ELF-1 (cell line): ENCODE data around the gene TMEM129.
A peak's percentile ranks its signal among the peaks of the same experiment; 100 is the strongest.

Experiments
- DNase-seq: peaks from one replicate; pipeline ENCODE4 v3.0.0-alpha.2; 2016; ENCODE audit warnings: low read depth, low spot score

TMEM129 gene

DNA sequence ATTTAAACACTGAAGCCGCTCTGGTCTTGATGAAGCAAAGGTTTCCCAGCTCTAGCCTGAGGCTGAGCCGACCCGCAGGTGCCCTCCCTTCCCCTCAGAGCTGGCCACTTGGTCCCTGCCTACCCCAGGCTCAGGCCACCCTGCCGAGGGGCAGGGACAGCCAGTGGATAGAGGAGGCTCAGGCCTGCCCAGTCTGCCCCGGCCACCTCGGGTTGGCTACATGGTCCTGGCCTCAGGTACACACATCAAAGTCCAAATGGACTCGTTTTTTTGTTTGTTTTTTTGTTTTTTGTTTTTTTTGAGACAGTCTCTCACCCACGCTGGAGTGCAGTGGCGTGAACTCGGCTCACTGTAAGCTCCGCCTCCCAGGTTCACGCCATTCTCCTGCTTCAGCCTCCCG is 24.0 kb upstream of the TMEM129 start:
- peak; percentile 23 for DNase-seq

DNA sequence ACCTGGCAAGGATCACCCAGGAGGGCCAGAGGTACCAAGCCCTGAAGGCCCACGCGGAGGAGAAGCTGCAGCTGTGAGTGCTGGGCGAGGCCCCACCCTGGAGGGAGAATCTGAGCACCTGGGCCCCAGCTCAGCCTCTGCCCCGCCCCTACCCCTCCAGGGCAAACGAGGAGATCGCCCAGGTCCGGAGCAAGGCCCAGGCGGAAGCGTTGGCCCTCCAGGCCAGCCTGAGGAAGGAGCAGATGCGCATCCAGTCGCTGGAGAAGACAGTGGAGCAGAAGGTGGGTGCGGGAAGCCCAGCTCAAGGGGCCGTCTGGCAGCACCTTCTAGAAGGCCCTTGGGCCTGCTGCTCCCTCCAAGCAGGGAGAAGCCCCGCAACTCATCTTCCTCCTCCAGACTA is 23.4 kb upstream of the TMEM129 start:
- DNase-seq = no peak

DNA sequence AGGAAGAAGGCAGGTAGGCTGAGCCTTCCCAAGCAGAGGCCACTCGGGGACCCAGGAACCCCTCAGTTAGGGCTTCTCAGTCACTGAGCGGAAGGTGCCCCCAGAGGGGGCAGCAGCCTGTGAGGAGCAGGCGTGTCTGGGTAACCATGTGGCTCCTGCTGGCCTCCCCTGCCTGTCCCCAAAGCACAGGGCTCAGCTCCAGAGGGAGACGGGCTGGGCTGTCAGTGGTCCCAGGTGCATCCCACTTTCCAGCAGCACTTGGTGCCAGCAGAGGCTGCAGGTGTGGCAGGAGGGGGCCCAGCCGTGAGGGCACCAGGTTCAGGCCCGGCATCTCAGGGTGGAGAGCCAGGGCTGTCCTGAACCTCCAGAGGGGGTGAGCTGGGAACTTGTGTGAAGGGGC is 22.9 kb upstream of the TMEM129 start:
- no peak for DNase-seq

DNA sequence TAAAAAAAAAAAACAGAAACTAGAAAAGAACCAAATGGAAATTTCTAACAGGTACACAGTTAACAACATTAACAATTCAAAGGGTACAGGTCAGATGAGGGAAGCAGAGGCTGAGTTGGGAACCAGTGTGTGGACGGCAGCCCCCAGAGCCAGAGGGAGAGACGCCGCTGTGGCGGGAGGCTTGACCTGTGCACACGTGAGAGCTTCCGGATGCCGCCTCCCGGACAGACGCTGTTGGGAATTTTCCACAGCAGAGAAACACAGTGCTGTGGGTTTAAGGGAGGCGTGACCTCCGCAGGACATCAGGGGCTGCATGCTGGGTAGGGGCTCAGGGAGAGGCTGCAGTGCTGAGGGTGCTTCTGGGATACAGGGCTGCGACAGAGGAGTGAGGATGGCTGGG is 22.4 kb upstream of the TMEM129 start:
- no peak for DNase-seq

DNA sequence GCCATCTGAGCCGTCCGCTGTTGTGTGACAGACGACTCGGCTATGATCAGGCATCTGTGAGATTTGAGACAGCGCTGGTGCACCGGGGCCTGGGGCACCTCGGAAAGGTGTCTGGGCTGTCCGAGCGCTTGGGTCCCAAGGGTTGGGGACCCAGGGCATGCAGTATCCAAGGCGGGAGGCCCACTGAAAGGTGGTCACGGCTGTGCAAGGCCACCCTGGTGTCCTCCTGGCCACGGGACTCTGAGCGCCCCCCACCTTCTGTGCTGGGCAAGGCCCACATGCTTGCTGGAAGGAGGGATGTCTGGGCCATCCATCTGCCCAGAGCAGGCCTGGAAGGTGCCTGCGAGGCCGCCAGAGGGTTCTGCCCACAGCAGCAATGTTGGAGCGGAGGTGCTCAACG is 20.1 kb upstream of the TMEM129 start:
- no peak for DNase-seq

DNA sequence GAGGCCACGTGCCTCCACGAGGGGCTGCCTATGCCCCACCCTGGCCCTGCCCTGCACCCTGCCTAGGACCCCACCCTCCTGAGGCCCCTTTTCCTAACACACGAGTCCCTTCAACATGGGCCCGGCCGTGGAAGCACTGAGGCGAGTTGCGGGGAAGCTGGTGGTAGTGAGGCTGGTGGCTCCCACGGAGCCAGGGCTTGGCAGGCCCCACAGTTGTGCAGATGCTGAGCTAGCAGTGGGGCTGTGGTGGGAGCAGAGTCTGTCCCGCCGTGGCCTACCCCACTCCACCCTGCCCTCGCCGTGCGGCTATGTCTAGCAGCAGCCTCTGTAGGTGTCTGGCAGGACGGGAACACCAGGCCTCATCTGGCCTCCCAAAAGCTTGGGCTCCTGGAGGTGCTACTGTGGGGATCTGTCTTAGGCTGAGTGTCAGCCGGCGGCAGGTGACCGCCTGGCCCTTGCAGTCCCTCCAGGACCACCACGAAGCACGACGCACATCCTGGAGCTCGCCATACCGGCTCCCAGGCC is 19.0 kb upstream of the TMEM129 start:
- no peak for DNase-seq

DNA sequence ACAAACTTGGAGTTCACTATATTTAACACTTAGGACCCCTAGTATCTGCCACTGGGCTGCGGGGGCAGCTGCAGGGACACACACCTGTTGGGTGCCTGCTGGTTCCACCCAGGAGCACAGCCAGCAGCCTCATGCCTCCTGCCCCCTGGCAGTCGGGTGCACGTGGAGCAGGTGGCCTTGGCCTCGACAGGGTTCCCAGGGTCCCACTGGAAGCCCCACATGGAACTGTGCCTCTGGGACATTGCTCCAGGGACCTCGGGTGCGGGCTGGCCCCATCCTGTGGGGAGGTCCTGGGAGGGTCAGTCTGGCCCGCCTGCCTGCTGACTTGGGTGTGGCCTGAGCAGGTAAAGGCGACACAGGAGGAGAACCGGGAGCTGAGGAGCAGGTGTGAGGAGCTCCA is 18.2 kb upstream of the TMEM129 start:
- DNase-seq = no peak

DNA sequence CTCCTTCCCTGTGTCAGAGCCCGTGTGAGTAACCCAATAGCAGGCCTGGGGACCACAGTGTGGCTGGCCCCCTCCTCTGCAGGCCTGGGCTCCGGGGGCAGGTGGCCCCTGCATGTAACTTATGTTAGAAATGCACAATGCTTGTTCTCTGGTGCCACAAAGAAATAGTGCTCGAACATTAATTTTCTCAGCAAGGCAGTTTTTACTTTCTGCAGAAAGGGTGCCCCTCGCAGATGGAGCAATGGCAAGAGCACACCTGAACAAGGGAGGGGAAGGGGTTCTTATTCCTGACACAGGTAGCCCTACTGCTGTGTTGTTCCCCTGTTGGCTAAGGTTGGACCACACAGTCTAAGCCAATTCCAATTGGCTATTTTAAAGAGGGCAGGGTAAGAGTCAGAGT is 17.3 kb upstream of the TMEM129 start:
- no peak for DNase-seq

DNA sequence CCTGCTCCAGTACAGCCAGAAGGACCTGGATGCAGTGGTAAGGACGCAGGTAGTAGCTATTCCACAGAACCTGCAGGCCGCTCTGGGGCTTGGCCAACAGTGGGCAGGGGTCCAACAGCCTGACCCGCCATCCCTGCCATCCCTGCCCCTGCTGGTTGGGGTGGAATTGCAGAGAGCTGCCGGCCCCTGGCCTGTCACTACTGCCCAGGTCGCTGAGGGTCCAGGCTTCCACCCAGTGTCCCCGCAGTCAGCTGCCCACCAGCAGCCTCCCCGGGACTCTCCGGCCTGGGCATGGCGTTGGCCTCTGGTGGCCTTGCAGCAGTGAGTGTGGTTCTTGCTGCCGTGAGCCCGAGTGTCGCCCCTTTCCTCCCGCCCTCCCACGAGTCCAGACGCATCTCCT is 16.5 kb upstream of the TMEM129 start:
- no peak for DNase-seq

DNA sequence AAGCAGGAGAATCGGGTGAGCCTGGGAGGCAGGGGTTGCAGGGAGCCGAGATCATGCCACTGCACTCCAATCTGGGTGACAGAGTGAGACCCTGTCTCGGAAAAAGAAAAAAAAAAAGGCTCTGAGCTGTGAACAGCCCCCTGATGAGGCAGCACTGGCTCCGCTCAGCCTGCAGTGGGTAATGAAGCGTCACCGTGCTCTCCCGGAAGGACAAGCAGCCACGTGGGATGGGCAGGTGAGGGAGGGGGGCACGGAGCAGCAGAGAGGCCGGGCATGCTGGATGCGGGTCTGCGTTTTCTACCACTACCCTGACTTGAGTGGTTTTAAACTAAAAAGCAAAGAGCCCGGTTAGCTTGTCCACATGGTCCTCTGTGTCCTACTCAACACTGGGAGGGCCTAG is 15.7 kb upstream of the TMEM129 start:
- no peak for DNase-seq

DNA sequence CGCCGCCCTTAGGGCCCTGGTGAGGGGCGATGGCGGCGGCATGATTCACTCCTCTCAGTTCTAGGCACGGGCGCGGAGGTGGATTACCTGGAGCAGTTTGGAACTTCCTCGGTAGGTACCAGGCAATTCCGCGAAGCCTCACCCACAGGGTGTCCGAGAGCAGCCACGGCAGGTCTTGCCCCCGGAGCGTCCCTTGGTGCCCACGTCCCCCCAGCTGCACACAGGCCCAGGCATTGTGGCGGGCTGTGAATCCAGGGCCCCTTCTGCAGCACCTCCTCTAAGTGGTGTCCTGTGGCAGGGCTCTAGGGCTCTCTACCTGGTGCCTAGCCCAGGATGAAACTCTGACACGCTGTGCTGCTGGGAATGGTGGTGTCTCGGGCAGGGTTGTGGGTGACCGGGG is 14.1 kb upstream of the TMEM129 start:
- DNase-seq = no peak

DNA sequence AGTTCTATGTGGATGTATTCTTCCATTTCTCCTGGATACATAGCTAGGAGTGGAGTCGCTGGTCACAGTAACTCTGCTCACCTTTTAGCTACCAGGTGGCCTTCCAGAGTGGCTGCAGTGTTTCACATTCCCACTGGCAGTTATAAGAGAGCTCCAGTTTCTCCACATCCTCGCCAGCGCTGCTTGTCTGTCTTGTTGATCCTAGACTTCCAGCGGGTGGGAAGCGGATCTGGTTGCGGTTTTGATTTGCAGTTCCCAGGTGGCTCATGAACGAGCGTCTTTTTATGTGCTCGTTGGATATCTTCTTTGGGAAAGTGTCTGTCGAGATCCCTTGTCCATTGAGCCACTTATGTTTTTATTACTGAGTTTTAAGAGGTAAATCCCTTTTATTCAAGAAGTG is 11.8 kb upstream of the TMEM129 start:
- DNase-seq = no peak

DNA sequence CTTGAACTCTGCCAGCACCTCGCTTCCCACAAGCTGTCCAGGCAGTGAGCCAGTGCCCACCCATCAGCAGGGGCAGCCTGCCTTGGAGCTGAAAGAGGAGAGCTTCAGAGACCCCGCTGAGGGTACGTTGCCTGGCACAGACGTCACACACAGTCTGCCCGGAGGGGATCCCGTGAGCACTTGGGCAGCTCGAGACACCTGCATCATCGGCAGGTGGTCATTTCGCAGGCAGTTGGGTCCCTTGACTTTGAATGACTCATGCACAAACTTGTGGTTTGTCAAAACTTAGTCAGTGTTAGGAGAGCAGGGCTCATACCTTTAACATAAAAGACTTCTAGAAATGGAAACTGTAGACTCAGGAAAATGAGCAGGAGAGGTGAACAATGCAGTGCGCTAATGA is 10.1 kb upstream of the TMEM129 start:
- no peak for DNase-seq

DNA sequence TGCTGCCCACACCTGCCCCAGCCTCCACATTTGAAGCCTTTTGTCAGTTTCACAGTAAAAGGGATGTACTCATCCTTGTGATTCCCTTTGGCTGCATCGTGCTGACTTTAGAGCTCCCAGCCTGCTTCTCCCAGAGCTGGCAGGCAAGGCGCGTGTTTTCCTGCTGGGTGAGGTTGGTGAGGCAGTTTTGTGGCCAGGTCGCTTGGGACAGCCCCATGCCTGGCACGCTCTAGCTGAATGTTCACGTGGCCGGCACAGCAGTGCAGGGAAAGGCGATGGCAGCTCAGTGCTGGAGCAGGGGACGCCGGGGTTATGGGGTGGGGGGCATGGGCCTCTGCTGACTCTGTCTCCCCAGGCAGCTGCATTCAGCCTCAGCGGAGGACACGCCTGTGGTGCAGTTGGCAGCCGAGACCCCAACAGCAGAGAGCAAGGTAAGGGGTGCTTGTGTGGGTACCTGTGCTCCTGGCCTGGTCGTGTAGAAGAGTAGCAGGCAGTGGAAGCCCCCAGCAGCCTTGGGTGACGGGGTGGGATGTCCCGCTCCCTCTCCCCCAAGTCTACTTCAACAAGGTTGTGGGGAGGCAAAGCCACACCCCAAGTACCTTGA is 9.5 kb upstream of the TMEM129 start:
- DNase-seq = no peak

DNA sequence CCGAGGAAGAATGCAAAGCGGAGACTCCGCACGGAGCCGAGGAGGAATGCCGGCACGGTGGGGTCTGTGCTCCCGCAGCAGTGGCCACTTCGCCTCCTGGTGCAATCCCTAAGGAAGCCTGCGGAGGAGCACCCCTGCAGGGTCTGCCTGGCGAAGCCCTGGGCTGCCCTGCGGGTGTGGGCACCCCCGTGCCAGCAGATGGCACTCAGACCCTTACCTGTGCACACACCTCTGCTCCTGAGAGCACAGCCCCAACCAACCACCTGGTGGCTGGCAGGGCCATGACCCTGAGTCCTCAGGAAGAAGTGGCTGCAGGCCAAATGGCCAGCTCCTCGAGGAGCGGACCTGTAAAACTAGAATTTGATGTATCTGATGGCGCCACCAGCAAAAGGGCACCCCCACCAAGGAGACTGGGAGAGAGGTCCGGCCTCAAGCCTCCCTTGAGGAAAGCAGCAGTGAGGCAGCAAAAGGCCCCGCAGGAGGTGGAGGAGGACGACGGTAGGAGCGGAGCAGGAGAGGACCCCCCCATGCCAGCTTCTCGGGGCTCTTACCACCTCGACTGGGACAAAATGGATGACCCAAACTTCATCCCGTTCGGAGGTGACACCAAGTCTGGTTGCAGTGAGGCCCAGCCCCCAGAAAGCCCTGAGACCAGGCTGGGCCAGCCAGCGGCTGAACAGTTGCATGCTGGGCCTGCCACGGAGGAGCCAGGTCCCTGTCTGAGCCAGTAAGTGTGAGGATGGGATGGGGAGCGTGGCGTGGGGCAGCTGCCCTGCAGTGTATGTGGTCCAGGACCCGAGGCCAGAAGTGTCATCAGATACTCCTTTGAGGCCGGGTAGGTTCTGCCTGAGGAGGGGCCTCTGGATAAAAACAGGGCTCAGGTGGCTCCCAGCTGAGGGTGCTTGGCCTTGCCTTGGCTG is 7.2 kb upstream of the TMEM129 start:
- DNase-seq = no peak

DNA sequence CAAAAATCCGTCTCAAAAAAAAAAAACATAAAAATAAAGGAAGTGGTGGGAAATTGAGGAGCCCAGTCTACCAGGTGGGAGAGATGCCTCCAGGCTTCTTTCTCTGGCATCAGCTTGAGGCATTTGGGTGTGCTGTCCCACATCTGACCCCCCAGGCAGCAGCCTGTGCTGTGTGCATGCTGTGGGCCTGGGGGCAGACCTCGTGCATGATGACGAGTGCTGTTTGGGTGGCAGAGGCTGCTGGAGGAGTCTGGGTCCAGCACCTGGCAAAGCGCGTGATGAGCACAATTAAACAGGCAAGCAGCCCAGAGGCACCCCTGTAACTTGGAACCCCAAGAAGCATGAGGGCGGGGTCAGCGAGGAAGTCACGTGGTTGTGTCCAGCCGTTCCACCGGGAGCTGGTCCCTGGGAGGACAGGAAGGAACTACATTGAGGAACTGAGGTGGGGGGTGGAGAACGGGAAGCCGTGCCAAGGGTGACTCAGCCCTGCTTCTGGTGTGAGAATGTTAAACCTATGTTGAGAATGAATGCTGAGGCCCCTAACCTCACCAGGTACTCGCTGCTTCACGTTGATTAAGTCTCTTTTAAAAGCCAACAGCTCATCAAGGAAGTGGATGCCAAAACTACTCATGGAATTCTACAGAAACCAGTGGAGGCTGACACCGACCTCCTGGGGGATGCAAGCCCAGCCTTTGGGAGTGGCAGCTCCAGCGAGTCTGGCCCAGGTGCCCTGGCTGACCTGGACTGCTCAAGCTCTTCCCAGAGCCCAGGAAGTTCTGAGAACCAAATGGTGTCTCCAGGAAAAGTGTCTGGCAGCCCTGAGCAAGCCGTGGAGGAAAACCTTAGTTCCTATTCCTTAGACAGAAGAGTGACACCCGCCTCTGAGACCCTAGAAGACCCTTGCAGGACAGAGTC is 6.3 kb upstream of the TMEM129 start:
- DNase-seq = no peak

DNA sequence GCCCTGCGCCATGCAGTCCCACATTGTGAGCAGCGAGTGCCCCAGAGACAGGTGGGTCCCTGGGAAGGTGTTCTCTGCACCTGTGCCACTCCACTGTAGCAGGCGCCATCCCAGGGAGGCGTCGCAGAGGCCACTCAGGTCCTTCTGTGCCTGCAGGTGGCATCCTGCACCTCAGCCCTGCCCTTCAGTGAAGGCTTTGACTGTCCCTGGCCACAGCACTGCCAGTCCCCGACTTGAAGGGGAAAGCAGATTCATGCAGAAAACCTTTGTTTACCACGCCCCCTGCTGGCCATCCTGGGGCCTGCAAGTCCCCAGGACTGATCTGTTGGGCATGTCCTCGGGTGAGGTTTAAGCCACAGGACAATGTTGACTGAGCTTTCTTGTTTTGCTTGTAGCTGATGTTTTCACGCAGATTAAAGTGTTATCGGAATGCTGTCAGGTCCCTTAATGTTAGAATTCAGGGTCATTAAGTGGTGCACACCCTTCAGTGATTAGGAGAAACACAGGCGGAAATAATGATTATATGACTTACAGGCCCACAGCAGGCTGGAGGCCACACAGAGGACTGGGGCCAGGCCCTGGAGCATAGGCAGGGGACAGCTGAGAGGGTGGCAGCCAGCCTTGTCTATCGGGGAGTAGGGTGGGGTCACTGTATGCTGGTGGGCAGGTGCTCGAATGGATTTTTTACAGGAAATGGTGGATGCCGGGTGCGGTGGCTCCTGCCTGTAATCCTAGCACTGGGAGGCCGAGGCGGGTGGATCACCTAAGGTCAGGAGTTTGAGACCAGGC is 5.2 kb upstream of the TMEM129 start:
- DNase-seq = peak; percentile 95

DNA sequence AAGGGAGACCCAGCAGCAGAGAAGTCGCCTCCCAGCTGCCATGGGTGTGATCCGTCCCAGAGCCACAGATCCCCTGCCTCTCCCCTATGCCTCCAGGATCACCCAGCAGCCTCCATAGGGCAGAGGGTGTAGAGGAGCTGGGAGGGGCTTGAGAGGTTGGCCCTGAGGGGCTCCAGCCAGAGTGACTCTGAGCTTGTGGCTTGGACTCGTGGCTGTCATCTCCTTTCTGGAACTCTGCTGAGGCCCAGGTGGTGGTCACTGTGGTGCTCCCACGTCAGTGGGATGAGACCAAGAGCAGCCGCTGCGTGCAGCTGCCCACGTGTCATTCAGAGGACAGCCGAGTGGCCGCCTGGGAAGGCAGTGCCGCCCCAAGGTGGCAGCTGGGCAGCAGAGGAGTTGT is 4.4 kb upstream of the TMEM129 start:
- no peak for DNase-seq

DNA sequence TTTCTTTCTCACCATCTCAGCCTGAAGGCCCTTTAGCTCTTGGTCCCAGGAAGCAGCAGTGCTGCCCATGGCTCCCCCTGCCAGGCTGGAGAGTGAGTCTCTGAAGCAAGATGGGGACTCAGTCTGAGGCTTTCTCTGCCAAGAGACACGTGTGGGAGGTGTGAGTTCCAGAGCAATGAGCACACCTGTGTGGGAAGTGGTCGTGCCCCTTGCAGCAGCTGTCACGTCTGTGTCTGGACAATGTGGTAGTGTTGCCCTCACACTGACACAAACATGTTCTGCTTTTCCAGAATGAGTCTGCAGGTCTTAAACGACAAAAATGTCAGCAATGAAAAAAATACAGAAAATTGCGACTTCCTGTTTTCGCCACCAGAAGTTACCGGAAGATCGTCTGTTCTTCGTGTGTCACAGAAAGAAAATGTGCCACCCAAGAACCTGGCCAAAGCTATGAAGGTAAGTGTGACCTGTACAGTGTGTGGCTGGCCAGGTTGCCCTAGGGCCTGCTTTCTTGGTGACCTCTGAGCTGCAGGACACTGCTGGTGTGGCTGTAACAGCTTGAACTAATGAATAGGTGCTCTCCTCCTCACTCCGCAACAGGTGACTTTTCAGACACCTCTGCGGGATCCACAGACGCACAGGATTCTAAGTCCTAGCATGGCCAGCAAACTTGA is 2.1 kb upstream of the TMEM129 start:
- DNase-seq = no peak

DNA sequence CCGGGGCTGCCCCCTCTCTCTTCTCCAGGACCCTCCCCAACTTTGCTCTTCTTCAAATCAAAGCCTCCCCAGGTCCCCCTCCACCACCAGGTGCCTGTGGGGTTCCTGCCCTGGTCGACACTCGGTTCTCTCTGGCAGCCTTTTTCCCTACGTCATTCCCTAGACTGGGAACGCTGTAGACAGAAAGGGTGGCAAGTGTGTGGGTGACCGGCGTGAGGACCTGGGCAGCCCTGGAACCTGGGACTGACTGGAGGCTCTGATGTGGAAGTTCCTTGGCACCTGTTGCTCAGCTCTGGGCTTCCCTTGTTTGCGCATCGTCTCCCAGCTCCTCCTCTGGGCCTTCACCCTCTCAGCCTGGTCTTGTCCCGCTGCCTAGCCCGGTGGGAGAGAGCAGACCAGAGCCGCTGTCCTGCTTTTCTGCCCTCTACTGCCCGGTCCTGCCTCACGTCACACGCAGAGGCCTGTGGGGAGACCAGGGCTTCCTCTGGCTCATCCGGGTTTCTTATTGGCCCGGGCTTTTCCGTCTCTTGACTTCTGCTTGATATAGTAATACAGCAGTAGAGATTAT is 1.5 kb upstream of the TMEM129 start:
- no peak for DNase-seq
